ENCODE measurements around the gene CCL28.

The CCL28 gene

GRCh38 chr5:43432486-43433375 lies 20.5 kb upstream of the CCL28 start:
- TF ChIP-seq FOXM1 (IDR thresholded peaks at IDR 0.05; ENCODE audit: borderline replicate concordance, low read depth) (peak; percentile 90), RAD21 (IDR thresholded peaks at IDR 0.05; ENCODE audit: low read depth) (peak; percentile 37), USF1 (IDR thresholded peaks at IDR 0.05) (peak; percentile 46; the same call in 1 of the 2 replicates), EP300 (IDR thresholded peaks at IDR 0.05; ENCODE audit: borderline replicate concordance) (peak; percentile 96), NFIC (IDR thresholded peaks at IDR 0.05) (peak; percentile 99), CREB1 (IDR thresholded peaks at IDR 0.05; ENCODE audit: low read depth) (no peak), TEAD4 (IDR thresholded peaks at IDR 0.05) (peak; percentile 95), TAF1 (IDR thresholded peaks at IDR 0.05; ENCODE audit: low read depth) (no peak), TCF12 (IDR thresholded peaks at IDR 0.05; ENCODE audit: low read depth) (peak; percentile 97), REST (IDR thresholded peaks at IDR 0.05; ENCODE audit: low read depth) (no peak), YY1 (IDR thresholded peaks at IDR 0.05; ENCODE audit: low read depth) (peak; percentile 65; the same call in 1 of the 2 replicates), MAX (IDR thresholded peaks at IDR 0.05) (peak; percentile 77), EGR1 (IDR thresholded peaks at IDR 0.05) (no peak), CEBPB (IDR thresholded peaks at IDR 0.05) (peak; percentile 100), ZBTB7A (IDR thresholded peaks at IDR 0.05; ENCODE audit: low read depth) (no peak)

GRCh38 chr5:43429706-43430105 lies 17.5 kb upstream of the CCL28 start:
- TF ChIP-seq FOXM1 (IDR thresholded peaks at IDR 0.05; ENCODE audit: borderline replicate concordance, low read depth) (no peak), YY1 (IDR thresholded peaks at IDR 0.05; ENCODE audit: low read depth) (no peak), EGR1 (IDR thresholded peaks at IDR 0.05) (no peak), EP300 (IDR thresholded peaks at IDR 0.05; ENCODE audit: borderline replicate concordance) (no peak), REST (IDR thresholded peaks at IDR 0.05; ENCODE audit: low read depth) (no peak), ZBTB7A (IDR thresholded peaks at IDR 0.05; ENCODE audit: low read depth) (no peak), TAF1 (IDR thresholded peaks at IDR 0.05; ENCODE audit: low read depth) (no peak), NFIC (IDR thresholded peaks at IDR 0.05) (no peak)

- TF ChIP-seq REST (IDR thresholded peaks at IDR 0.05; ENCODE audit: low read depth) (no peak), FOXM1 (IDR thresholded peaks at IDR 0.05; ENCODE audit: borderline replicate concordance, low read depth) (no peak), NFIC (IDR thresholded peaks at IDR 0.05) (0 out of 2 replicates have a peak, but pooled peaks have one; percentile 14), EGR1 (IDR thresholded peaks at IDR 0.05) (no peak)
Observed at GRCh38 chr5:43429016-43429415, 16.8 kb upstream of the CCL28 start.

GRCh38 chr5:43427306-43427705 lies 15.1 kb upstream of the CCL28 start:
- TF ChIP-seq ZBTB7A (IDR thresholded peaks at IDR 0.05; ENCODE audit: low read depth), result no peak
- no peak for TF ChIP-seq EGR1 (IDR thresholded peaks at IDR 0.05)
- TF ChIP-seq CEBPB (IDR thresholded peaks at IDR 0.05), result no peak
- no peak for TF ChIP-seq TAF1 (IDR thresholded peaks at IDR 0.05; ENCODE audit: low read depth)

- no peak for TF ChIP-seq TAF1 (IDR thresholded peaks at IDR 0.05; ENCODE audit: low read depth)
- TF ChIP-seq REST (IDR thresholded peaks at IDR 0.05; ENCODE audit: low read depth), result no peak
- no peak for TF ChIP-seq FOXM1 (IDR thresholded peaks at IDR 0.05; ENCODE audit: borderline replicate concordance, low read depth)
- no peak for TF ChIP-seq TEAD4 (IDR thresholded peaks at IDR 0.05)
- peak; percentile 30; the same call in 1 of the 2 replicates for TF ChIP-seq MAX (IDR thresholded peaks at IDR 0.05)
- TF ChIP-seq YY1 (IDR thresholded peaks at IDR 0.05; ENCODE audit: low read depth), result no peak
- TF ChIP-seq NFIC (IDR thresholded peaks at IDR 0.05), result peak; percentile 40; the same call in 1 of the 2 replicates
- TF ChIP-seq TCF12 (IDR thresholded peaks at IDR 0.05; ENCODE audit: low read depth), result 0 out of 2 replicates have a peak, but pooled peaks have one; percentile 28
- no peak for TF ChIP-seq CREB1 (IDR thresholded peaks at IDR 0.05; ENCODE audit: low read depth)
Observed at GRCh38 chr5:43425983-43426382, 13.8 kb upstream of the CCL28 start.
